GM12872 (cell line): Measurements from ENCODE around the gene C3.
A peak's percentile ranks its signal among the peaks of the same experiment; 100 is the strongest.

Experiments used
- CTCF ChIP-seq: IDR thresholded peaks from 3 replicates; pipeline ENCODE4 v1.5.1; 2011; ENCODE audit warnings: low read depth, mild to moderate bottlenecking, low read length, moderate library complexity; ENCODE audit not compliant: insufficient read depth

The C3 gene

GRCh38 chr19:6677883-6678689 lies 42.4 kb downstream of the C3 start:
- no peak for TF ChIP-seq CTCF

GRCh38 chr19:6677495-6677882 lies 43.0 kb downstream of the C3 start:
- no peak for TF ChIP-seq CTCF

- TF ChIP-seq CTCF: no peak
These were observed 44.2 kb downstream of the C3 start for GRCh38 chr19:6676288-6676687.

GRCh38 chr19:6674868-6675305 lies 45.6 kb downstream of the C3 start:
- peak; percentile 39; the same call in 1 of the 3 replicates for TF ChIP-seq CTCF

GRCh38 chr19:6672693-6673290 lies 47.7 kb downstream of the C3 start:
- no peak for TF ChIP-seq CTCF

- no peak for TF ChIP-seq CTCF
These were observed 48.5 kb downstream of the C3 start for GRCh38 chr19:6671960-6672359.

GRCh38 chr19:6668691-6669090 lies 51.8 kb downstream of the C3 start:
- no peak for TF ChIP-seq CTCF
